NCI-H446 (cell line): ENCODE results near the gene ARHGAP26.
"Not testable (repeated sequence)": the region's sequence is repeated elsewhere in the genome, so short reads cannot be mapped to it uniquely, and the experiment has no call there.

Experiments
- DNase-seq, 2 experiments: peaks; one replicate each; lab custom pipeline; 2025; lab: John Stamatoyannopoulos, UW

ARHGAP26 gene

DNA sequence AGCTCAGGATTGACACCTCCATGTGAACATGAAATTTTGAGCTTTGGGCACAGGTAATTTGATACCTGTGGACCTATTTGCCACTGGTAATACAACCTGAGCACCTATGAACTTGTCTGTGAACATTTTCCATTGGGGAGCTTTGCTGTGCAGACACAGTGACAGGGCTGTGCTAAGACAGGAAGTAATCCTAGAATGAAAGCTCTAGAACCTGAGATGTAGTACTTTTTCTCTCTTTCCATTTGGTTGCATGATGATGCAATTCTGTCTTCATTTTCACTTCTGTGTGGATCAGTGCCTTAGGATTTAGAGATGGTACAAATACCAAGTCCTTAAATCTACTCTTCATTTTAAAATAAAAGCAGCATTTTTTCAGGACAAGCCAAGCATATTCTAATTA, 416.4 kb downstream of the ARHGAP26 start:
- DNase-seq = no peak

GRCh38 chr5:143187495-143187894, 417.3 kb downstream of the ARHGAP26 start:
- DNase-seq = no peak

DNA sequence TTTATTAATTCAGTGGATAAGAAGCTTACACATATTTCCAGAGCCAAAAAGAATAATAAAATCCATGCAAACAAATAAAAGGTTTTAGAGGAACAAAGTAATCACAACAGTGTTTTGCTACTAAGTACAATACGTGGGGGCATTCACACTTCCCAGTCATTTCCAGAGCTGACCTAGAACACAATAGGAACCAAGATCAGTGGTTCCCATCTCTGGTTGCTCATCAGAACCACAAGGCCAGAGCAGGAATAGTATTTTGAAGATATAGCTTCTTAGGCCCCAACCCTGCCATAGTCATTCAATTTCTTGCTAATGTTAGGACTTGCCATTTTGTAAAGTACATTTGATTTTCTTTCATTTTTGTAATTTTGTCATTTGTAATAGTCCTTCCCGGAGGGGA, 417.9 kb downstream of the ARHGAP26 start:
- no peak for DNase-seq

DNA sequence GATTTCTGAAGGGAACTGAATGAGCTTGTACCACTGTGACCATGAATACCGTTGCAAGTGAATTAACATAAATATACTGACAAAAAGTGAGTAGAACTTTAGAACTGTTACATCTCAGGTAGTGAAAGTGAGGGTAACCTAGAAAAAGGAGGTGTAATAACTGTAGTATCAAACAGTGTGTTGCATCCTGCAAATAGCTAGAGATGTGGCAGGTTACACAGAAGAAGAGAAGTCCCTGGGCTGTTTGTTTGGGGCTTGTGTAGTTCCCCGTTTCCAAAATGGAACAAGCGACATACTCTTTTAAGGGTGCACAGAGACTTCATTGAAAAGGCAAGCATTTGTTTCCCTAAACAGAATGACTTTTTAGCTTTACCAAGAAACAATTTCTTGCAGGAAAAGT, 418.5 kb downstream of the ARHGAP26 start:
- no peak for DNase-seq

DNA sequence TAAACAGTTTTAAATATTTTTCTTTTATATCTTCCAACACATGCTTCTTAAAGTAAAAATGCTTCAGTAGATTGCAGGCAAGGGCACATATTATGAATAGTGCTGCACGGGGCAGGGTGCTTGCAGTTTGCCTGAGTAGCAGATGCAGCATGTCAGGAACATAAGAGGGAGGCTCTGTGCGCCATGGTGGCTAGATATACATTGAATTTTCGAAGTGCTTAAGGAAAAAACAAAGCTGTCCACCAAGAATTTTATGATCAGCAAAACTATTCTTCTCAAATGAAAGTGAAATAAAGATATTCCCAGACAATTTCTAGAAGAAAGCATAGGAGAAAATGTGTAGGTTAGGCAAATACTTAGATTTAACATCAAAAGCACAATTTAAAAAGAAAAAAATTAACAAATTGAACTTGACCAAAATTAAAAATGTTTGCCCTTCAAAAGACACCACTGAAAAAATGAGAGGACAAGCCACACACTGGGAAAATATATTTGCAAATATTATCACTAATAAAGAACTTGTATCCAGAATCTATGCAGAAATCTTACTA, 420.2 kb downstream of the ARHGAP26 start:
- no peak for DNase-seq

GRCh38 chr5:143191720-143192119, 421.5 kb downstream of the ARHGAP26 start:
- DNase-seq = no peak

DNA sequence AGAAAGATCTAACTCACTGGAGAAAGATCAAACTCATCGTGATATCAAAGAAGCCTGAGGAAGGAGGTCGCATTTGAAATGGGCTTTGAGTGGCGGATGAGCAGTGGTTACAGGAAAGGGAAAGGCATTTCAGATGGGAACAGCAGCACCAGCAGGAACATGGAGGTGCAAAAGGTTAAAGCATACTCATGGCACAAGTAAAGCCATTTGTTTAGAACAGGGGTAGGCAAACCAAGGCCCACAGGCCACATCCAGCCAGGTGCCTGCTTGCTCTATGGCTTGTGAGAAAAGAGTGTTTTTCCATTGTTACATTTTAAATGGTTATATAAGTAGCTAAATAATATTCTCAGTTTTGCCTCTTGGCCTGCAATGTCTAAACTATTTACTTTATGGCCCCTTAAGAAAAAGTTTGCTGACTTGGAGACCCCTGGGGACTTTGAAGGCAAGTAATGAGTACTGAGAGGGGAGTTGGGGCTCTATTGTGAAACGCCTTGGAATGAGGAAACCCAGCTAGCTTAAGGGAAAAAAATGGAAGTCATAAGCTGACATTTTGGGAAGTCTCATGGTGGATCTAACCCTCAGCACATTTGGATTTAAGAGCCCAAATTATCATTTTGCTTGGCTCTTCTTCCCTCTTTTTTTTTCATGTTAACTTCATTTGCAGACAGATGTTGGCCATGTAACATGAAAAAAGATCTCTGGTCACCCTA, 422.2 kb downstream of the ARHGAP26 start:
- DNase-seq = no peak

GRCh38 chr5:143194206-143194605, 424.0 kb downstream of the ARHGAP26 start:
- DNase-seq = no peak

- DNase-seq = no peak
These were observed 424.5 kb downstream of the ARHGAP26 start for GRCh38 chr5:143194713-143195112.

GRCh38 chr5:143195491-143195890, 425.3 kb downstream of the ARHGAP26 start:
- DNase-seq = no peak

DNA sequence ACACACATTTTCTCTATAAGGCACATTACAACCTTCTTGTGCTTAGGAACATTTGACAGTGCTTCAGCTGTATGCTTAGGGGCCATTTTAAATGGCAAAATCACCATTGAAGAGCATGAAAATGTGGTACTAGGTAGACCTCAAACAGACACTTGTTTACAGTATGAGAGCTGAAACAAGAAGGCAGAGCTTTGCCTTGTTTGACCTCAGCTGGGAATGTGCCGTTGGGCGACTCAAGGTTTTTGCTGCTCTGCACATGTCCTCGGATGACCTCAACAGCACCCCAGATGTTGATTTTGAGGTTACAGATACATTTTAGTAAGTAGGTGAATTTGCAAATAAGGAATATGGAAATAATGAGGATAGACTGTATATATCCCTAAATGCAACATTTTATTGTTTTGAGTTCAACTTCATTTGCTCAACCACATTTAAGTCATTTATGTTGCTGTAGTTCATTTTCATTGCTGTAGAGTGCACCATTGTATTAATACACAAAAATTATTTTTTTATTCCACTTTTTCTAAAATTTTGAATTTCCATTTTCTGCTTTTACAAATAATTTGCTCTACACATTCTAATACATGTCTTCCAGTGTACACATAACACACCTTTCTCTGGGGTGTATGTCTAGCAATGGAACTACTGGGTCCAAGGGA, 426.6 kb downstream of the ARHGAP26 start:
- DNase-seq = no peak

DNA sequence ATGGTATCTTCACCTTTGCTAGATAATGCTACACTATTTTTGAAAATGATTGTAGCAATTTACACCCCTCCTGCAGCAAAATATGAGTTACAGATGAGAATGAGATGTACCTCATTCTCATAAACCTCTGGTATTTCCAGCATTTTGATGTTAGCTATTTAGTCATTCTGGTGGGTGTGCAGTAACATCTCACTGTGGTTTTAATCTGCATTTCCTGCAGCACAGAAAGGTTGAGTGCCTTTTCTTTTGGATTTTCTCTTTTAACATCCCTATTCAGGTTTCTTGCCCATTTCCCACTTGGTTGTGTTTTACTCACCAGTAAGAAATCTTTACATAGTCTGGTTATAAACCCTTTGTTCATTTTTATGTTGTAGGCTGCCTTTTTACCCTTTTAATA, 427.1 kb downstream of the ARHGAP26 start:
- no peak for DNase-seq

- DNase-seq = no peak
These were observed 428.2 kb downstream of the ARHGAP26 start for GRCh38 chr5:143198332-143198731.

DNA sequence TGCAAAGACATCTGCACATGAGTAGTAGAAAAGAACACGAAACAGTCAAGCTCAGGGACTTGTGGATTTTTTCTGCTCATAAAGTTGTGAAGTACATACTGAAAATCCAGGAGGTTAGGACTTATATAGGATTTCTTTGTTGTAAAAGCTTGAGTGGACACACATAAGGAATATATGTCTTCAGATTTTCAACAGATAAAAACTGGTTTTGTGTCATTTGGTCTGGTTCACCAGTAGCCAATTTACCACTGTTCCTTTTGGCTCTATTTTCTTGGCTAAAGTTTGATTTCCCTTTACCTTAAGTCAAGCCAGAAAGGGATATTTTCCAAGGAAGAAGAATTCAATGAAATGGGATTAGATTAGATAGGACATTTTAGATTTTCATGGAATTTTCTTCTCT, 429.0 kb downstream of the ARHGAP26 start:
- no peak for DNase-seq

DNA sequence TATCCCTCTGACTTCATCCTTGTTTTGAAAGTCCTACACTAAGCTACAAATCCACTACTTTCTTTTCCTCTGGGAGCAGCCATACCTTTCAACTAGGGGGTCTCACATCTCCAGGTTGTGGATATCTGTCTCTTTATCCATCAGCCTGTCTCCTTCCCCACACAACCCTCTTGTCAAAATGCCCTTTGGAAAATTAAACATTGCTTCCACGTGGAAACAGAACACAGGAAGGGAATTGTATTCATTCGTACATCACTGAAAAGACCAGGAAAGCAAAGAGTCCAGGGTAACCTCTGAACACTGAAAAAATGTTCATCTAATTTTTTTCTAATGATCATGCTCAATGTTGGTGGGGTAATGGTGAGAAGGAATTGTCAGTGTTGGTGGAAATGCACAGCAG, 429.7 kb downstream of the ARHGAP26 start:
- DNase-seq = no peak

DNA sequence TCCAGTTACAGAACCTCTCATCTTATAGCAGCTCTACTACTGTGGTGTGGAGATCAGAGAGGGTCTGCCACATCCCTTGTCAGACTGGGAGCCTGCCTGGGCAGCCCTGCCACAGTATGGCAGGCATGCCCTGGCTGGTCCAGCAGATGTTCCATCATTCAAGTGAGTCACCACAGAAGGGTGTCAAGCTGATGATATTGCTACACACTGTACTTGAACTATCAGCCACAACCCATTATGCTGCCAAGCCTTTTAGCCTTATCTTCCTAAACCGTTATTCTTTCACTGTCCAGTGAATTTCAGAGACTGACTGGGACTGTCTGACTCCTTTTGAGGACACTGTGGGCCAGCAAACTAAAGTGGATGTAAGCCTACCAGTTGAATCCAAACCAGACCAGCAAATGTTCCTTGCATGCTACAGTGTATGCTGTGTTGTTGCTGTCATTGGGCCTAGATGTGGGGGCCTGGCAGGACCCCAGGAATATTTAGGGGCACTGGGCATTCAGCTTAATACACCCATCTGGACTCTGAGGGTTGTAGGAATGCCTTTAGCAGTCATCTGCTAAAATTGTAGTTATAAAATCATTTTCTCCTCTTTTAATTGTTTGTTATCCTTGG, 430.7 kb downstream of the ARHGAP26 start:
- peak in 1 of 2 experiments; percentile 71 for DNase-seq

- DNase-seq = no peak
These were observed 431.4 kb downstream of the ARHGAP26 start for GRCh38 chr5:143201589-143201988.

GRCh38 chr5:143203301-143203956, 433.3 kb downstream of the ARHGAP26 start:
- not testable (repeated sequence) for DNase-seq

DNA sequence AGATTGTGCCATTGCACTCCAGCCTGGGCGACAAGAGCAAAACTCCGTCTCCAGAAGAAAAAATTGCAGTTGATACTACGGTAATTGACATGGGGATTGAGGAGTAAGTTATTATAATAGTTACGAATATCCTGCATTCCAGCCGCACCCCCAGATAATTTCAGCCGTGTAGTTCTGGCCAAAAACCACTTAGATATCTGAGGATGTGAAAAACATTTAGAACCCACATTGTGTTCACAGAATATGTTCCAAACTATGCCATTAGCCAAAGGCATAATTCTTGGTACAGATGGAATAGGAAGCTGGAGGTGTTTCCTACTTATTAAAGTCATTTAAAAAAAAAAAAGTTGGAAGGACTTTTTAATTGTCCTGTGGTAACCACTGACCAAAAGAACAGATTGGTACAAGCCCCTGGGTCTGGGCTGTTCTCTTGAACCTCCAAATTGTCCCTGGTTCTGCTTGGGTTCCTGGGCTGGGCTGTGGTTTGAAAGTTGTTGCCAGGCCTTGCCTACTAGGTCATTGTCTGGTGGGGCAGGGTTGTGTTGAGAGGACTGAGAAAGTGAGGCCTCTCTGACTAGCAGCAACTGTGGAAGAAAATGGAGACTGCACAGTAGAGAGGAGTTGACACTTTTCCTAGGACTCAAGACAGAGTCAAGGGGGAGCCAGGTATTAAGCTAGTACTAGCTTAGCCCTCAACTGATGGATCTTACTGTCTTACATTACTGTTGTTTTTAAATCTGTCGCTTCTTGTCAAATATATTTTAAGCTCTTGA, 434.5 kb downstream of the ARHGAP26 start:
- no peak for DNase-seq

- peak in 1 of 2 experiments; percentile 8 for DNase-seq
These were observed 435.2 kb downstream of the ARHGAP26 start for GRCh38 chr5:143205386-143205785.

- DNase-seq = no peak
These were observed 435.7 kb downstream of the ARHGAP26 start for GRCh38 chr5:143205883-143206195.
